ENCODE data around the gene KLRF1. TPM values are rescaled to one million over a fixed set of nuclear protein-coding genes. Genes with fewer than 3 reads are reported as not detected.

The KLRF1 gene
- total and polyA plus RNA-seq, 2 experiments from 2014 or later: 0.50 TPM; not detected in 1

GRCh38 chr12:9810671-9811070 lies 16.6 kb upstream of the KLRF1 start:
- H2AFZ ChIP-seq: no peak overlapping the region
- ATAC-seq (no peak), DNase-seq (ENCODE audit: low spot score) (no peak)
- no peaks in the 10 kb centered on the region for H3K9me3 Mint-ChIP-seq
- no peaks in the 10 kb centered on the region for H3K4me1 ChIP-seq (ENCODE audit: insufficient read depth)
- H3K9me2 ChIP-seq (ENCODE audit: insufficient read depth): no peaks in the 10 kb centered on the region
- H3F3A ChIP-seq (replicated peaks; ENCODE audit: low read depth): no peaks in the 10 kb centered on the region
- H3K27me3 Mint-ChIP-seq (ENCODE audit: insufficient read depth, low read depth, poor library complexity): peaks cover 2% of the 10 kb centered on the region
- H3K4me3 ChIP-seq: no peak overlapping the region
- H3K4me2 ChIP-seq: no peak overlapping the region
- no peak overlapping the region for H3K27ac Mint-ChIP-seq
- no peaks in the 10 kb centered on the region for H3K79me2 ChIP-seq (replicated peaks; ENCODE audit: insufficient read depth)
- H3K36me3 Mint-ChIP-seq (ENCODE audit: low read depth): no peaks in the 10 kb centered on the region
- H3K27me3 ChIP-seq (ENCODE audit: insufficient read depth): no peaks in the 10 kb centered on the region
- TF ChIP-seq ZNF114 (CRISPR knock-in tag; IDR thresholded peaks at IDR 0.05) (no peak), NANOG (IDR thresholded peaks at IDR 0.05; ENCODE audit: borderline replicate concordance) (no peak), ETS1 (IDR thresholded peaks at IDR 0.05) (no peak), POLR2AphosphoS5 (IDR thresholded peaks at IDR 0.05; ENCODE audit: low read depth) (no peak), ZNF331 (CRISPR knock-in tag; IDR thresholded peaks at IDR 0.05; ENCODE audit: low read depth) (no peak), CTCF (conservative IDR thresholded peaks at IDR 0.05; ENCODE audit: low read depth in 2 of 2) (no peak), REST (IDR thresholded peaks at IDR 0.05; ENCODE audit: unreplicated experiment) (no peak), EZH2 (IDR thresholded peaks at IDR 0.05; ENCODE audit: low read depth, unreplicated experiment) (no peak), STAT1 (IDR thresholded peaks at IDR 0.05; ENCODE audit: unreplicated experiment) (no peak)
- H3K36me3 ChIP-seq (ENCODE audit: insufficient read depth): no peaks in the 10 kb centered on the region
- H3K27ac ChIP-seq (ENCODE audit: low read depth): no peak overlapping the region
- H3K4me3 Mint-ChIP-seq: no peak overlapping the region
- H3K4me1 Mint-ChIP-seq: peaks cover 10% of the 10 kb centered on the region; the same call in 2 of the 3 replicates
- no peaks in the 10 kb centered on the region for H4K20me1 ChIP-seq (replicated peaks; ENCODE audit: insufficient read depth)

DNA sequence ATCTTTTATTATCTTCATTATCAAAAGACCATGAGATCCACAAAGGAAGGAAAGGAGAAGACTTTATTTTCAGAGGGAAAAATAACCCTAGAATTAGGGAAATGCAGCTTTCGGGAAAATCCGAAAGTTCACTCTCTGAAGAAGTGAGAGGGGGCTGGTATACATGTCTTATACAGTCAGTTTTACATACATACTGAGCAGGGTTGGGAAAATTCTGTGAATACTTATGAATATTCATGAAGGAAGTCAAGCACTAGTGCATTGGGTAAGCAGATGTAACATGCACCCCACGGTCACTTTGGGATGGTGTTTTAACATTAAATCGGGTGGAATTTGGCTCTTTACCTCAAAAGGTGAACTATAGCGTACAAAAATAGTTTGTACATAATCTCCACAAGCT lies 15.7 kb upstream of the KLRF1 start:
- H3K79me2 ChIP-seq (replicated peaks; ENCODE audit: insufficient read depth): no peaks in the 10 kb centered on the region
- Mint-ChIP-seq H3K4me3 (no peak overlapping the region), H3K4me1 (peaks cover 10% of the 10 kb centered on the region; the same call in 2 of the 3 replicates), H3K27me3 (ENCODE audit: insufficient read depth, low read depth, poor library complexity) (peaks cover 2% of the 10 kb centered on the region), H3K36me3 (ENCODE audit: low read depth) (no peaks in the 10 kb centered on the region), H3K27ac (no peak overlapping the region), H3K9me3 (no peaks in the 10 kb centered on the region)
- H2AFZ ChIP-seq: no peak overlapping the region
- TF ChIP-seq JUNB (IDR thresholded peaks at IDR 0.05; ENCODE audit: unreplicated experiment): no peak
- no peak for TF ChIP-seq STAT1 (IDR thresholded peaks at IDR 0.05; ENCODE audit: unreplicated experiment)
- TF ChIP-seq POLR2AphosphoS5 (IDR thresholded peaks at IDR 0.05; ENCODE audit: low read depth): no peak
- TF ChIP-seq ZNF331 (CRISPR knock-in tag; IDR thresholded peaks at IDR 0.05; ENCODE audit: low read depth): no peak
- TF ChIP-seq ZNF114 (CRISPR knock-in tag; IDR thresholded peaks at IDR 0.05): no peak
- no peak for TF ChIP-seq REST (IDR thresholded peaks at IDR 0.05; ENCODE audit: unreplicated experiment)
- TF ChIP-seq CREB1 (CRISPR knock-in tag; IDR thresholded peaks at IDR 0.05; ENCODE audit: low read depth): no peak
- no peak for TF ChIP-seq EZH2phosphoT487 (IDR thresholded peaks at IDR 0.05; ENCODE audit: unreplicated experiment)
- no peak overlapping the region for H3K4me2 ChIP-seq
- no peak overlapping the region for H3K27ac ChIP-seq (ENCODE audit: low read depth)
- H3K27me3 ChIP-seq (ENCODE audit: insufficient read depth): no peaks in the 10 kb centered on the region
- H3K9me2 ChIP-seq (ENCODE audit: insufficient read depth): no peaks in the 10 kb centered on the region
- DNase-seq (ENCODE audit: low spot score) (no peak), ATAC-seq (no peak)
- no peaks in the 10 kb centered on the region for H3K4me1 ChIP-seq (ENCODE audit: insufficient read depth)
- H3F3A ChIP-seq (replicated peaks; ENCODE audit: low read depth): no peaks in the 10 kb centered on the region
- H3K4me3 ChIP-seq: no peak overlapping the region
- no peaks in the 10 kb centered on the region for H4K20me1 ChIP-seq (replicated peaks; ENCODE audit: insufficient read depth)
- no peaks in the 10 kb centered on the region for H3K36me3 ChIP-seq (ENCODE audit: insufficient read depth)

All from GM23338 (cell line).